Small intestine (tissue), 7 donors: ENCODE measurements around the gene BCL3. TPM values are rescaled to one million over a fixed set of nuclear protein-coding genes. Genes with fewer than 3 reads are reported as not detected.

Source experiments
- DNase-seq, 2 donors: peaks; one replicate each; pipeline versions ENCODE4 v3.0.0 to v3.0.0-alpha.2; 2013
- FAIRE-seq: peaks from 2 replicates; lab custom pipeline; 2012; peaks lifted over from hg19 to GRCh38; lab: Jason Lieb, UNC
- H3K27ac ChIP-seq, 3 donors: one replicate each; pipeline ENCODE4 v1.5.1; 2013; ENCODE audit warnings: low read length in 2 of 3, mild to moderate bottlenecking in 2 of 3, control low read depth in 1 of 3, inconsistent platforms in 1 of 3, low read depth in 1 of 3, moderate library complexity in 1 of 3
- H3K27me3 ChIP-seq, 3 donors: one replicate each; pipeline ENCODE4 v1.6.1; 2013; ENCODE audit warnings: low read length in 3 of 3, inconsistent platforms in 1 of 3; ENCODE audit not compliant: control insufficient read depth in 3 of 3, insufficient read depth in 3 of 3
- H3K36me3 ChIP-seq, 3 donors: one replicate each; pipeline ENCODE4 v1.6.1; 2013; ENCODE audit warnings: low read length in 3 of 3, inconsistent platforms in 1 of 3, low read depth in 1 of 3, mild to moderate bottlenecking in 1 of 3, moderate library complexity in 1 of 3; ENCODE audit not compliant: control insufficient read depth in 3 of 3, insufficient read depth in 2 of 3
- H3K4me1 ChIP-seq, 3 donors: one replicate each; pipeline ENCODE4 v1.6.1; 2013; ENCODE audit warnings: low read length in 2 of 3, inconsistent platforms in 1 of 3, low read depth in 1 of 3, mild to moderate bottlenecking in 1 of 3, moderate library complexity in 1 of 3; ENCODE audit not compliant: control insufficient read depth in 3 of 3, insufficient read depth in 2 of 3
- H3K4me3 ChIP-seq, 3 donors: one replicate each; pipeline ENCODE4 v1.5.1; 2013; ENCODE audit warnings: low read length in 3 of 3, control low read depth in 1 of 3, inconsistent platforms in 1 of 3, low read depth in 1 of 3, mild to moderate bottlenecking in 1 of 3, moderate library complexity in 1 of 3
- H3K9me3 ChIP-seq, 2 donors: one replicate each; pipeline ENCODE4 v1.6.1; 2013; ENCODE audit warnings: low read depth in 1 of 2, low read length in 1 of 2; ENCODE audit not compliant: control insufficient read depth in 2 of 2, insufficient read depth in 1 of 2
- WGBS, 3 donors: extraction: QIAGEN DNeasy Blood & Tissue Kit; methylation state at CpG; one replicate each; pipeline ENCODE4 v1.1.7; 2013; 5-methylcytosine and 5-hydroxymethylcytosine counted together
- polyA plus RNA-seq, 4 donors: library from polyadenylated mRNA; stranded (reverse) in 3 of 4; unstranded in 1 of 4; fragments of 200-250 nt in 3 of 4; fragments of 120-200 nt in 1 of 4; gene quantifications; one replicate each; pipeline versions ENCODE4 v1.2.1 to v1.2.3, GENCODE V29; 2013
- donor health status: healthy with polysubstance abuse.
- donor health status: control.
- donor health status: control.
- donor health status: Bipolar disorder and iron deficiency.
- donor health status: healthy.

BCL3 gene
- polyA plus RNA-seq, 4 donors = 48.6 to 136 (median 77.3) TPM

DNA sequence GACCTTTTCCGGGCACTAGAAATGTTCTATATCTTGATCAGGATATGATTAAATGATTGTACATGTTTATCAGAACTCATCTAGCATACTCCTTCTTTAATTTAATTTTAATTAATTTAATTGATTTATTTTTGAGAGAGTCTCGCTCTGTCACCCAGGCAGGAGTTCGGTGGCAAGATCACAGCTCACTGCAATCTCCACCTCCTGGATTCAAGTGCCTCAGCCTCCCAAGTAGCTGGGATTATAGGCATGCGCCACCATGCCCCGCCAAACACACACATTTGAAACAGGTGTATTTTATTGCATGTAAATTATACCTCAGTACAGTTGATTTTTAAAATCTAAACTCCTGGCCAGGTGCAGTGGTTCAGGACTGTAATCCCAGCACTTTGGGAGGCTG is 17.4 kb upstream of the BCL3 start:
- no peak for FAIRE-seq
- no peak overlapping the region for H3K4me3 ChIP-seq
- 29 to 74% (median 53%) methylated on average over 5 of the region's 5 CpGs for WGBS, 3 donors
- H3K4me1 ChIP-seq = peaks cover 0 to 7% (median 3%) of the 10 kb centered on the region in 3 donors
- no peaks in the 10 kb centered on the region for H3K36me3 ChIP-seq
- H3K27ac ChIP-seq = no peak overlapping the region
- peak in 1 of 2 donors; percentile 40 for DNase-seq
- H3K9me3 ChIP-seq = no peaks in the 10 kb centered on the region
- no peaks in the 10 kb centered on the region for H3K27me3 ChIP-seq

DNA sequence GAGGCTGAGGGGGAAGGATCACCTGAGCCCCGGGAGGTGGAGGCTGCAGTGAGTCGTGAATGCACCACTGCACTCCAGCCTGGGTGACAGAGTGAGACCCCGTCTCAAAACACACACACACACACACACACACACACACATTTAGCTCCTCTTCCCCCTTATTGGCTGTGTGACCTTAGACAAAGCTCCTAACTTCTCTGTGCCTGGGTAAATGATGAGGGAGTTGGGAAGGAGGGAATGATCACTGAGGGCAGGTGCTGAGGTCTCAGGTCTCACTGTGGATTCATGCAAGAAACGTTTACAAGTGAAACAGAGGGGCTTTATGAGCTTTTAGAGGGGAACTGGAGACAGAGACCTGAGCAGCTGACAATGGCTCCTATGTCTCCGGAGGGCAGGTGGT is 16.9 kb upstream of the BCL3 start:
- peaks cover 0 to 4% (median 3%) of the 10 kb centered on the region in 3 donors for H3K4me1 ChIP-seq
- no peak overlapping the region for H3K27ac ChIP-seq
- no peak for DNase-seq
- FAIRE-seq = no peak
- no peaks in the 10 kb centered on the region for H3K9me3 ChIP-seq
- H3K27me3 ChIP-seq = no peaks in the 10 kb centered on the region
- H3K36me3 ChIP-seq = no peaks in the 10 kb centered on the region
- 64 to 82% (median 69%) methylated on average over 5 of the region's 5 CpGs for WGBS, 3 donors
- no peak overlapping the region for H3K4me3 ChIP-seq

- H3K9me3 ChIP-seq = no peaks in the 10 kb centered on the region
- DNase-seq (no peak), FAIRE-seq (no peak)
- no peak overlapping the region for H3K27ac ChIP-seq
- H3K4me3 ChIP-seq = no peak overlapping the region
- H3K4me1 ChIP-seq = peaks cover 0 to 3% (median 0%) of the 10 kb centered on the region in 3 donors
- 73 to 79% (median 77%) methylated on average over 11 of the region's 11 CpGs for WGBS, 3 donors
- H3K36me3 ChIP-seq = no peaks in the 10 kb centered on the region
- H3K27me3 ChIP-seq = no peaks in the 10 kb centered on the region
Measured at GRCh38 chr19:44732235-44733014, 16.1 kb upstream of the BCL3 start.

DNA sequence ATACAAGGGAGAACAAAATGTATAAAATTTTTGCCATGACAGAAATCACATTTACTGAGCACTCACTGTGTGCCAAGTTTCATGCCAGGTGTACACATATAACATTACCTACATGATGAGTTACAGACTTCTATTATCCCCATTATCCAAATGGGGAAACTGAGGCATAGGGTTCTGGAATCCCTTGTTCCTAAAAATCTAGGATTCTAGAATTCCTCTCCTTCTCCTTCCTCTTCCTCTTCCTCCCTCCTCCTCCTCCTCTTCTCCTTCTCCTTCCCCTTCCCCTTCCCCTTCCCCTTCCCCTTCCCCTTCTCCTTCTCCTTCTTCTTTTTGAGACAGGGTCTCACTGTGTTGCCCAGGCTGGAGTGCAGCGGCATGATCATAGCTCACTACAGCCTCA is 14.2 kb upstream of the BCL3 start:
- Histone ChIP-seq H3K4me1 (peaks cover 0 to 9% (median 7%) of the 10 kb centered on the region in 3 donors), H3K4me3 (no peak overlapping the region), H3K9me3 (no peaks in the 10 kb centered on the region), H3K27me3 (no peaks in the 10 kb centered on the region), H3K36me3 (no peaks in the 10 kb centered on the region), H3K27ac (no peak overlapping the region)
- DNase-seq (no peak), FAIRE-seq (no peak)
- 21 to 45% (median 44%) methylated on average over 1 of the region's 1 CpG for WGBS, 3 donors

DNA sequence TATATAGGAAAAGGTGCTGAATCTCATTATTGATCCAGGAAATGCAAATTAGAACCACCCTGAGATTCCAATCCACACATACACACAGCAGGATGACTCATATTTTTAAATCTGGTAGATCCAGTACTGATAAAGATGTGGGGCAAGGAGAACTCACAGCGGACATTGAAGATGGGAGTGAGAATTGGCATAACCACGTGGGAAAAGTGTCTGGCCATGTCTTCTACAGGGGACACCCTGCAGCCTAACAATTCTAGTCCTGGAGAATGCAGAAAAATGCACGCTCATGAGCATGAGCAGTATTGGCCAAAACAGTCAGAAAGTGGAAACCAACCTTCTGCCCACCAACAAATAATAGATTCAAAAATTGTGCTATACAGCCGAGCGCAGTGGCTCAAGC is 13.5 kb upstream of the BCL3 start:
- no peaks in the 10 kb centered on the region for H3K27me3 ChIP-seq
- H3K36me3 ChIP-seq = no peaks in the 10 kb centered on the region
- H3K4me1 ChIP-seq = peaks cover 0 to 10% (median 7%) of the 10 kb centered on the region in 3 donors
- FAIRE-seq (no peak), DNase-seq (peak in 1 of 2 donors; percentile 68)
- WGBS, 3 donors = 53 to 60% (median 59%) methylated on average over 5 of the region's 5 CpGs
- no peak overlapping the region for H3K4me3 ChIP-seq
- H3K9me3 ChIP-seq = no peaks in the 10 kb centered on the region
- no peak overlapping the region for H3K27ac ChIP-seq

GRCh38 chr19:44737238-44738071 is 11.1 kb upstream of the BCL3 start:
- FAIRE-seq (no peak), DNase-seq (no peak)
- WGBS, 3 donors = 66 to 77% (median 71%) methylated on average over 13 of the region's 13 CpGs
- Histone ChIP-seq H3K9me3 (no peaks in the 10 kb centered on the region), H3K27ac (peak overlapping the region in 1 of 3 donors; percentile 17), H3K4me1 (peaks cover under 1 to 31% (median 7%) of the 10 kb centered on the region in 3 donors), H3K36me3 (no peaks in the 10 kb centered on the region), H3K27me3 (no peaks in the 10 kb centered on the region), H3K4me3 (no peak overlapping the region)

- Histone ChIP-seq H3K27ac (no peak overlapping the region), H3K9me3 (no peaks in the 10 kb centered on the region), H3K4me3 (no peak overlapping the region), H3K36me3 (no peaks in the 10 kb centered on the region), H3K27me3 (no peaks in the 10 kb centered on the region), H3K4me1 (peaks cover 6 to 38% (median 7%) of the 10 kb centered on the region in 3 donors)
- 81 to 91% (median 83%) methylated on average over 2 of the region's 2 CpGs for WGBS, 3 donors
- DNase-seq (no peak), FAIRE-seq (no peak)
Measured at GRCh38 chr19:44738136-44738535, 10.4 kb upstream of the BCL3 start.
